CD4-positive, alpha-beta memory T cell (primary cell): ENCODE results near the gene EXOC5. TPM values are rescaled to one million over a fixed set of nuclear protein-coding genes. Genes with fewer than 3 reads are reported as not detected.

Source experiments
- CTCF ChIA-PET: fragments of 350-600 bp; sonication (Branson Sonifier 250); formaldehyde crosslinking; loops from one replicate; lab custom pipeline; 2021; ENCODE audit warnings: inconsistent platforms; ENCODE audit not compliant: partially characterized antibody; lab: Charles Lee
- POLR2A ChIA-PET: fragments of 350-600 bp; sonication (Branson Sonifier 250); formaldehyde crosslinking; loops from one replicate; lab custom pipeline; 2021; ENCODE audit not compliant: partially characterized antibody; lab: Charles Lee
- DNase-seq, 5 donors: peaks; one replicate each; pipeline versions ENCODE4 v3.0.0 to v3.0.0-alpha.2; 2020 to 2022; ENCODE audit warnings: mixed read lengths in 1 of 5
- H3K27ac ChIP-seq: one replicate; pipeline ENCODE4 v1.7.0; 2013; ENCODE audit warnings: low read depth, low read length
- H3K27me3 ChIP-seq: 2 replicates; pipeline ENCODE4 v1.7.0; 2013; ENCODE audit warnings: mild to moderate bottlenecking, low read length, moderate library complexity; ENCODE audit not compliant: insufficient read depth
- H3K36me3 ChIP-seq: 2 replicates; pipeline ENCODE4 v1.7.0; 2013; ENCODE audit warnings: mild to moderate bottlenecking, low read length, moderate library complexity; ENCODE audit not compliant: insufficient read depth
- H3K4me1 ChIP-seq: 2 replicates; pipeline ENCODE4 v1.7.0; 2013; ENCODE audit warnings: mild to moderate bottlenecking, low read length, moderate library complexity; ENCODE audit not compliant: insufficient read depth
- H3K4me3 ChIP-seq, 2 donors: one replicate each; pipeline ENCODE4 v1.7.0; 2013; ENCODE audit warnings: low read length in 2 of 2, mild to moderate bottlenecking in 1 of 2
- H3K9me3 ChIP-seq, 2 donors: one replicate each; pipeline ENCODE4 v1.7.0; 2013; ENCODE audit warnings: low read length in 2 of 2, control low read depth in 1 of 2; ENCODE audit not compliant: control insufficient read depth in 1 of 2
- H3K27ac Mint-ChIP-seq, 7 donors: one replicate each; pipeline ENCODE4 v1.8.0; 2020 to 2021; ENCODE audit warnings: mixed read lengths in 7 of 7, mild to moderate bottlenecking in 6 of 7, inconsistent platforms in 3 of 7, moderate library complexity in 3 of 7
- H3K27me3 Mint-ChIP-seq, 2 donors: one replicate each; pipeline ENCODE4 v1.8.0; 2020 to 2021; ENCODE audit warnings: mixed read lengths in 2 of 2
- H3K36me3 Mint-ChIP-seq, 2 donors: one replicate each; pipeline ENCODE4 v1.8.0; 2020 to 2021; ENCODE audit warnings: mixed read lengths in 2 of 2, inconsistent platforms in 1 of 2, mild to moderate bottlenecking in 1 of 2
- H3K4me1 Mint-ChIP-seq, 4 donors: one replicate each; pipeline ENCODE4 v1.8.0; 2020 to 2021; ENCODE audit warnings: mixed read lengths in 4 of 4, mild to moderate bottlenecking in 1 of 4
- H3K4me3 Mint-ChIP-seq, 8 donors: one replicate each; pipeline ENCODE4 v1.8.0; 2020 to 2021; ENCODE audit warnings: mixed read lengths in 8 of 8, mild to moderate bottlenecking in 7 of 8, moderate library complexity in 6 of 8, inconsistent platforms in 3 of 8
- H3K9me3 Mint-ChIP-seq, 8 donors: one replicate each; pipeline ENCODE4 v1.8.0; 2020 to 2021; ENCODE audit warnings: mixed read lengths in 8 of 8, mild to moderate bottlenecking in 5 of 8, inconsistent platforms in 3 of 8, moderate library complexity in 1 of 8
- intact Hi-C: fragments of 100-400 bp; cut with micrococcal nuclease; formaldehyde crosslinking; loops from one replicate; pipeline ENCODE4 v1.15.1; 2023
- polyA plus RNA-seq, 2 donors: library from polyadenylated mRNA; unstranded; fragments of 300-500 nt; fragmentation: Illumina TruSeq; gene quantifications; one replicate each; pipeline ENCODE4 v1.2.3, GENCODE V29; 2021
- total RNA-seq, 2 experiments: library from RNA; stranded (reverse); gene quantifications; one replicate each; pipeline ENCODE4 v1.2.3, GENCODE V29; 2021

EXOC5 gene
- total and polyA plus RNA-seq, 4 experiments from 2014 or later, result 48.3 to 66.3 (median 50.6) TPM

DNA sequence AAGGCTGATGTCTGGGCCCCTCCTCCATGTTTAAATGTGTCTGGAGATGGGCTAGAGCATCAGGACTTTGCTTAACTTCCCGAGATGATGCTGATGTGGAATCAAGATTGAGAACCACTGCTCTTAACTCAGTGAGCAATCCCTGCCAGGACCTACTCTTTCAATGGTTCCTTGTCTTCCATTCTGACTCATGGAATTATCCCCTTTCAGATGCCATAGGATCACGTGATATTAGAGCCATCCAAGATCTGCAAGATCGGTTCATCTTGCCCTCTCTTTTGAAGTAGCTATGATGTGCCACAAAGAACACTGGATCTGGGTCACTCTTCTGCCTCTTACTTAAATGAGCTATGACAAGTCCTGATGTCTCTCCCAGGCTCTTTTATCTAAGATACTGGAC is 96.8 kb downstream of the EXOC5 start:
- H3K9me3 ChIP-seq, result no peaks in the 10 kb centered on the region
- no peak overlapping the region for H3K27ac ChIP-seq
- H3K36me3 ChIP-seq, result no peaks in the 10 kb centered on the region
- no peak overlapping the region for H3K27ac Mint-ChIP-seq
- ChIA-PET CTCF (no interaction called here), POLR2A (no interaction called here)
- no peak for DNase-seq
- H3K4me1 ChIP-seq, result no peaks in the 10 kb centered on the region
- no peaks in the 10 kb centered on the region for H3K27me3 ChIP-seq
- peaks cover 8 to 10% of the 10 kb centered on the region in 2 donors for H3K27me3 Mint-ChIP-seq
- H3K4me3 Mint-ChIP-seq, result no peak overlapping the region
- no peak overlapping the region for H3K4me3 ChIP-seq
- intact Hi-C loops, result no loop called here
- no peaks in the 10 kb centered on the region for H3K4me1 Mint-ChIP-seq
- no peaks in the 10 kb centered on the region for H3K36me3 Mint-ChIP-seq
- H3K9me3 Mint-ChIP-seq, result no peaks in the 10 kb centered on the region

DNA sequence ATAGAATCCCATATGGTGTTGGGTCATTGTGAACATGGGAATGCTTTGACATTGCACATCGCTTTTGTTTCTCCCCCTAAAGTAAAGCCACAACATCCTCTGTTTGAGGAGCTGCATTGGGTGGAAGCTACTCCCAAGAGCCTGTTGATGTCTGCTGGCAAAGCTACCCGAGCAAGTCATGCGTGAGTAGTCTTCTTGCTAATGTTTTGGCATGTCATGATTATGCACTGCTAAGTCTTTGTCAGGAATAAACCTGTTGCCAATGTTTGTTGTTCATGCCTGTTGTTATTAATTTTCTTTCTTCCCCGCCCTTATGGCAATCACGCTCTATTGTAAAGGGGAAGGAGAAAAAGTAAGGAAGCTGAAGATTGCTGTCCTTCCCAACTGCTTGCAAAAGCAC is 97.3 kb downstream of the EXOC5 start:
- Mint-ChIP-seq H3K27me3 (peaks cover 8 to 10% of the 10 kb centered on the region in 2 donors), H3K36me3 (no peaks in the 10 kb centered on the region), H3K4me3 (no peak overlapping the region), H3K4me1 (no peaks in the 10 kb centered on the region), H3K9me3 (no peaks in the 10 kb centered on the region), H3K27ac (no peak overlapping the region)
- DNase-seq, result no peak
- no peaks in the 10 kb centered on the region for H3K4me1 ChIP-seq
- H3K9me3 ChIP-seq, result no peaks in the 10 kb centered on the region
- no peak overlapping the region for H3K27ac ChIP-seq
- ChIA-PET POLR2A (interaction anchor here (0.6 kb wide), 1 partner anchor 58 kb away, joined by 3 read pairs; no protein-coding TSS in a partner anchor), CTCF (no interaction called here)
- intact Hi-C loops, result no loop called here
- H3K4me3 ChIP-seq, result no peak overlapping the region
- H3K36me3 ChIP-seq, result no peaks in the 10 kb centered on the region
- H3K27me3 ChIP-seq, result no peaks in the 10 kb centered on the region

DNA sequence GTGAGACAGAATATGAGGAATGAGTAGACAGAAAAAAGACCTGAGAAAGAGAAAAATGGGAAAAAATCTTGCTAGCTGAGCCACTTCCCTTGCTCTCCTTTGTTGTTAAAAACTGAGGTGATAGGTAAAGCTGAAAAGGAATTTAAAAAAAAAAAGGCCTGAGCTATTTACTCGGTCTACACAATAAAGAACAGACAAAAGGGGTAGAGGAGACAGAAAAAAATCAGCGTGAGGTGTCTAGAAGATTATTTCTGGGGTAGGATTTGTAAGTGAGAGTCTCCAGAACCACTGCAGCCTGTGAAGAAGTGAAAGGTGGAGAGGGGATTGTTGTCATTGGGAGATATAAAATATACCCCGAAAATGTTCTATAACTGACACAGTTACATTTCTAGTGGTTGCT is 98.8 kb downstream of the EXOC5 start:
- DNase-seq, result no peak
- intact Hi-C loops, result no loop called here
- Mint-ChIP-seq H3K9me3 (no peaks in the 10 kb centered on the region), H3K4me1 (no peaks in the 10 kb centered on the region), H3K4me3 (no peak overlapping the region), H3K36me3 (no peaks in the 10 kb centered on the region), H3K27me3 (peaks cover 8% of the 10 kb centered on the region in 2 donors), H3K27ac (no peak overlapping the region)
- ChIA-PET POLR2A (no interaction called here), CTCF (no interaction called here)
- Histone ChIP-seq H3K9me3 (no peaks in the 10 kb centered on the region), H3K27me3 (no peaks in the 10 kb centered on the region), H3K36me3 (no peaks in the 10 kb centered on the region), H3K4me3 (no peak overlapping the region), H3K27ac (no peak overlapping the region), H3K4me1 (no peaks in the 10 kb centered on the region)

DNA sequence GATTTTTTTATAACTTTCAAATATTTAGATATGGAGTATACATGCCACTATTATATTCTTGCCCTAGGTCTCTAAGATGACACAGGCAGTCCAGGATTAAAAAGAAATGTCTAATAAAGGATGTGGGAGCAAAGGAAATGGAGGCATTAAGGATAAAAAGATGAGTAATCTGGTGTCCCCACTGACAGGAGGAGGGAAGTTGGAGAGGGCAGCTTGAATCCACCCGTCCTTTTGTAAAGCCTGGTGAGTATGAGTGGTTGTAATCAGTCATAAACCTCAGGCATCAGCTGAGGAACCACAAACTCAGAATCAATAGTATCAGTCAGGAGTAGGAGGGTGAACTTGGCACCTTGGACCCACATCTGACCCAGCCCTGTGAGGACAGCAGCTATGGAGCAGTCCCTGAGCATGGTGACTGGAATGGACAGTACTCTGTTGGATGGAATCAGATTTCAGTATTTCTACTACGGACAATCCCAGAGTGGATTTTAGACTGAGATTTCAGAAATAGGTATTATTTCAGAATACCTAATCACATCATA is 100.5 kb downstream of the EXOC5 start:
- no peaks in the 10 kb centered on the region for H3K9me3 Mint-ChIP-seq
- H3K4me1 Mint-ChIP-seq, result no peaks in the 10 kb centered on the region
- DNase-seq, result no peak
- CTCF ChIA-PET, result interaction anchor here (0.8 kb wide), 1 partner anchor 509 kb away, joined by 3 read pairs; no protein-coding TSS in a partner anchor
- POLR2A ChIA-PET, result no interaction called here
- Histone ChIP-seq H3K9me3 (no peaks in the 10 kb centered on the region), H3K27ac (no peak overlapping the region), H3K27me3 (no peaks in the 10 kb centered on the region), H3K36me3 (no peaks in the 10 kb centered on the region), H3K4me1 (no peaks in the 10 kb centered on the region), H3K4me3 (no peak overlapping the region)
- H3K4me3 Mint-ChIP-seq, result no peak overlapping the region
- no peaks in the 10 kb centered on the region for H3K36me3 Mint-ChIP-seq
- intact Hi-C loops, result no loop called here
- H3K27me3 Mint-ChIP-seq, result peaks cover 8% of the 10 kb centered on the region in 2 donors
- no peak overlapping the region for H3K27ac Mint-ChIP-seq

DNA sequence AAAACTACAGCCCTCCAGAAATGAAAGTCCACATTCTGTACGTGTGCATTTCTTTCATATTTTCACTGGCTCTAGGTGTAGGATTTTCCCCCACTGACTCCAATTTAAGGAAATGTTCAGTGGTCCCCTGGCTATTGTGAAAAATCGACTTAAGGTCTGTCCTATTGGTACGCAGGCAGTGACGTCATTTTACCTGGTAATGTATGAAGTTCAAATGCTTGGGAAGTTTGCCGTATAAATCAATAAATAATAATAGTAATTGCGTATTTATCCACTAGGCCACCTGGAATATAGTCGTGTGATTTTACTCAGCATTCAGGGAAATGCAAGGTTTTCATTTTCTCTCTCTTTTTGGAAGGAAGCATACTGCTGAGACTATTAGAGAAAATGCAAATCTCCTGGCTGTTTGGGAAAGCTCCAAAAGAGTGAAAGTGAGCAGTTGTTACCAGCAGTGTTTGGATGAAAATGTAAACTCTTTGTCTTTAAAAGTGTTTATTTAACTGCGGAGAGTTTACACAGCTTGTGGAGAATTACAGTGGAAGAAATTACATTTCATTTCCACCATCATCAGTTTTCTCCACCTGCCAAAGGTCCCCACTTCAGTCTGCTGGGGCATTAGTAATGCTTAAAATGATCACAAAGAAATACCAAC is 107.0 kb downstream of the EXOC5 start:
- no peaks in the 10 kb centered on the region for H3K4me1 ChIP-seq
- no peaks in the 10 kb centered on the region for H3K27me3 ChIP-seq
- Mint-ChIP-seq H3K27me3 (peaks cover 7 to 15% of the 10 kb centered on the region in 2 donors), H3K27ac (no peak overlapping the region), H3K9me3 (no peaks in the 10 kb centered on the region), H3K4me1 (no peaks in the 10 kb centered on the region), H3K36me3 (no peaks in the 10 kb centered on the region), H3K4me3 (no peak overlapping the region)
- H3K4me3 ChIP-seq, result no peak overlapping the region
- no peak for DNase-seq
- intact Hi-C loops, result no loop called here
- CTCF ChIA-PET, result no interaction called here
- no peaks in the 10 kb centered on the region for H3K9me3 ChIP-seq
- POLR2A ChIA-PET, result no interaction called here
- H3K27ac ChIP-seq, result no peak overlapping the region
- no peaks in the 10 kb centered on the region for H3K36me3 ChIP-seq

DNA sequence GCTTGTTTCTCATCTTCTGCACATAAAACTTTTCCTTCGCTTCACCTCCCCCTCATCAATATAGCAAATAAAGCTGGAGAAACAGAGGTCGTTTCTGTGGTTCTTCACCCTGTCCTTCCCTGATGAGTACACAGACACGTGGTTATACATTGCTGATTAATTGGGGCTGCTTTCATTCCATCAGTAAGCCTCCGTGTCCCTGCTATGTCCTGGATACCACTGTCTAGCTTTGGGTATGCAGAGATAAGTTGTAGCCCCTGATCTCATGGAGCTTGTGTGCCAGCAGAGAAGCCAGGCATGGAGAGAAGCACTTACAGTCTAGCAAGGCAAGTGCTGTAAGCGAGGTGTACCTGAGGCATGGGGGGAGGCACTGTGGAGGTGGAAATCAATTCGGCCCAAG is 108.4 kb downstream of the EXOC5 start:
- intact Hi-C loops, result no loop called here

DNA sequence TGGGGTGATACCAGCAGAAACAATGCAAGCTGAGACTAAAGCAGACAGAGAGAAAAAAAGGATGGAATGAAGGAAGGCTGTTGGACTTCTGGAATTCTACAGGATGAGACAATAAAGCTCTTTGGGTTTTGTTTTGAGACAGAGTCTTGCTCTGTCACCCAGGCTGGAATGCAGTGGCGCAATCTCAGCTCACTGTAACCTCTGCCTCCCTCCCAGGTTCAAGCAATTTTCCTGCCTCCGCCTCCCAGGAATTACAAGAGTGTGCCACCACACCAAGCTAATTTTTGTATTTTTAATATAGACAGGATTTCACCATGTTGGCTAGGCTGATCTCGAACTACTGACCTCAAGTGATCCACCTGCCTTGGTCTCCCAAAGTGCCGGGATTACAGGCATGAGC is 115.4 kb downstream of the EXOC5 start:
- Histone ChIP-seq H3K9me3 (no peaks in the 10 kb centered on the region), H3K27ac (no peak overlapping the region), H3K4me1 (no peaks in the 10 kb centered on the region), H3K4me3 (no peak overlapping the region), H3K36me3 (no peaks in the 10 kb centered on the region), H3K27me3 (no peaks in the 10 kb centered on the region)
- ChIA-PET CTCF (no interaction called here), POLR2A (no interaction called here)
- Mint-ChIP-seq H3K4me1 (no peaks in the 10 kb centered on the region), H3K27me3 (peaks cover 3 to 6% of the 10 kb centered on the region in 2 donors), H3K36me3 (no peaks in the 10 kb centered on the region), H3K9me3 (no peaks in the 10 kb centered on the region), H3K4me3 (no peak overlapping the region), H3K27ac (no peak overlapping the region)
- intact Hi-C loops, result no loop called here
- no peak for DNase-seq

More for the DNA sequence above, 108.4 kb downstream of the EXOC5 start:
- Mint-ChIP-seq H3K27me3 (peaks cover 9 to 15% of the 10 kb centered on the region in 2 donors), H3K9me3 (no peaks in the 10 kb centered on the region), H3K27ac (no peak overlapping the region), H3K4me1 (no peaks in the 10 kb centered on the region), H3K36me3 (no peaks in the 10 kb centered on the region), H3K4me3 (no peak overlapping the region)
- Histone ChIP-seq H3K27ac (no peak overlapping the region), H3K4me1 (no peaks in the 10 kb centered on the region), H3K9me3 (no peaks in the 10 kb centered on the region), H3K4me3 (no peak overlapping the region), H3K36me3 (no peaks in the 10 kb centered on the region), H3K27me3 (no peaks in the 10 kb centered on the region)
- DNase-seq, result no peak
- POLR2A ChIA-PET, result no interaction called here
- CTCF ChIA-PET, result no interaction called here
